ENCODE measurements around the gene ERG28.

Gene ERG28

GRCh38 chr14:75653563-75653962 is 7.1 kb downstream of the ERG28 start:
- ChIA-PET POLR2A (interaction anchor here (0.6 to 2.3 kb wide), 2 partner anchors 76 to 270 kb away, joined by 3 to 9 read pairs; partner anchors contain the start of gene FLVCR2), CTCF (interaction anchor here (0.6 to 13.9 kb wide), 25 partner anchors 7 to 639 kb away, joined by 3 to 266 read pairs (median 6); partner anchors contain the start of genes FLVCR2 and NEK9)
- peaks cover 1% of the 10 kb centered on the region for H3K4me1 ChIP-seq (ENCODE audit: control insufficient read depth, insufficient read depth, low read length)
- H3K36me3 ChIP-seq (ENCODE audit: control insufficient read depth in 2 of 2, insufficient read depth in 1 of 2, low read length in 2 of 2), result peaks cover 33 to 82% of the 10 kb centered on the region in 2 experiments
- H3K27ac ChIP-seq (ENCODE audit: extremely low read depth, low read depth, low read length), result no peak overlapping the region
- H3K9me3 ChIP-seq (ENCODE audit: control insufficient read depth, insufficient read depth, low read depth, low read length), result no peaks in the 10 kb centered on the region
- TF ChIP-seq ZNF843 (tag by site-specific recombination; IDR thresholded peaks at IDR 0.05), result no peak
- TF ChIP-seq ZNF341 (tag by site-specific recombination; IDR thresholded peaks at IDR 0.05; ENCODE audit: low read depth), result no peak
- TF ChIP-seq ZNF585B (tag by site-specific recombination; IDR thresholded peaks at IDR 0.05), result no peak
- TF ChIP-seq KLF1 (tag by site-specific recombination; IDR thresholded peaks at IDR 0.05), result no peak
- TF ChIP-seq ZNF19 (tag by site-specific recombination; IDR thresholded peaks at IDR 0.05; ENCODE audit: low read depth), result no peak
- TF ChIP-seq ZNF580 (tag by site-specific recombination; IDR thresholded peaks at IDR 0.05), result no peak
- TF ChIP-seq ZNF629 (tag by site-specific recombination; IDR thresholded peaks at IDR 0.05), result no peak
- H3K4me3 ChIP-seq (ENCODE audit: low read depth, low read length), result no peak overlapping the region

DNA sequence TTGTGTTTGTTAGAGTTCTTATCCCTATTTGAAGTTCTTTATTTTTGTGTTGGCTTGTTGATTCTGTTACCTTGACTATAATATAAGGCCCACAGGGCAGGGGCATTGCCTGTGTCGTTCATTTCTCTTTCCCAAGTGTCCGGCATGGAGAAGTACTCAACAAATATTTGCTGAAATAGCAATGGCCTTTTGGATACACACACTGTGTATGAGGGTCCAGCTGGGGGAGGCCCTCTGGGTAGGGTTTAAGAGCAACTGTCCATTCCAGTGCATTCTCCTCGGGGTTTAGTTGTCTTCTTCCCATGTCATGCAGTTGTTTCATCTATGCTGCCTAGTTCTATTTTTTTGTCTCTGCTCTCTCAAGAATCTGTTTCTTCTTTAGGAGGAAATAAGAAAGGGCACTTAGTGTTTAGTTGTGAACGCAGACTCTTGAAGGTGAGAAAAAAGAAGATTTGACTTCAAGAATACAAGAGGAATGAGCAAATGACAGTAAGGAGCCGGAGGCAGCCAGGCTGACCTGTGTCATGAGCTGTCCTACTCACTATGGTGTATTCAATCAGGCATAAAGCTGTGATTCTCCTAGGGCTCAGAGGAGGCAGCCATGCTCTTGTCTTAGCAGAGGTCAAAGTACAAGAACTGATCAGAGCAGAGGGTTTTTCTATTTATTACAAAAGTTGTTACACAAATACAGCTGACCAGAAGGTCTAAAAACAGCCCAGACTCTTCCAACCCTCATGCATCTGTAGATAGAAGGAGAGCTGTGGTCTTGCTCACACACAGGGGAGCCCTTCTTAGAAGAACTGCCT is 10.2 kb downstream of the ERG28 start:
- CTCF ChIA-PET, result interaction anchor here (0.9 to 13.9 kb wide), 4 partner anchors 10 to 74 kb away, joined by 3 to 266 read pairs (median 4); partner anchors contain the start of genes ERG28 and FLVCR2
- no peak overlapping the region for H3K27ac ChIP-seq (ENCODE audit: extremely low read depth, low read depth, low read length)
- H3K4me1 ChIP-seq (ENCODE audit: control insufficient read depth, insufficient read depth, low read length), result peaks cover 6% of the 10 kb centered on the region
- TF ChIP-seq SP7 (tag by site-specific recombination; IDR thresholded peaks at IDR 0.05) (no peak), ZNF600 (tag by site-specific recombination; IDR thresholded peaks at IDR 0.05) (no peak)
- H3K4me3 ChIP-seq (ENCODE audit: low read depth, low read length), result no peak overlapping the region
- POLR2A ChIA-PET, result interaction anchor here (1.2 kb wide), 1 partner anchor 10 kb away, joined by 6 read pairs; the partner anchor contains the start of genes ERG28 and TTLL5
- H3K9me3 ChIP-seq (ENCODE audit: control insufficient read depth, insufficient read depth, low read depth, low read length), result no peaks in the 10 kb centered on the region
- peaks cover 21 to 57% of the 10 kb centered on the region in 2 experiments for H3K36me3 ChIP-seq (ENCODE audit: control insufficient read depth in 2 of 2, insufficient read depth in 1 of 2, low read length in 2 of 2)

DNA sequence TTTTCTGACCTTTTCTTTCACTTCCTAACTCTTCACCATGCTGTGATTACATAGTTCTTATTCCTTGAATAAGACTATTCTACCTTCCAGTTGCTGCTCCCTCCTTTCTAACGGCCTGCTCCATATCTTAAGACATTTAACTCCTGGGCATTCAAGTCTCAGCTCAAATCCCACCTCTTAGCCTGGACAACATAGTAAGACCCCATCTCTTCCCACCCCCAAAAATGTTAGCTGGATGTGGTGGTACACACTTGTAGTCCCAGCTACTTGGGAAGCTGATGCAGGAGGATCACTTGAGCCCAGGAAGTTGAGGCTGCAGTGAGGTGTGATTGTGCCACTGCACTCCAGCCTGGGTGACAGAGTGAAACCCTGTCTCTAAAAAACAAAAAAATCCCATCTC is 10.9 kb downstream of the ERG28 start:
- POLR2A ChIA-PET, result interaction anchor here (1.4 to 2.1 kb wide), 2 partner anchors 11 to 72 kb away, joined by 6 to 10 read pairs; partner anchors contain the start of genes ERG28, FLVCR2 and TTLL5
- Histone ChIP-seq H3K4me3 (ENCODE audit: low read depth, low read length) (no peak overlapping the region), H3K9me3 (ENCODE audit: control insufficient read depth, insufficient read depth, low read depth, low read length) (no peaks in the 10 kb centered on the region), H3K4me1 (ENCODE audit: control insufficient read depth, insufficient read depth, low read length) (peaks cover 6% of the 10 kb centered on the region), H3K27ac (ENCODE audit: extremely low read depth, low read depth, low read length) (no peak overlapping the region), H3K36me3 (ENCODE audit: control insufficient read depth in 2 of 2, insufficient read depth in 1 of 2, low read length in 2 of 2) (peaks cover 20 to 50% of the 10 kb centered on the region in 2 experiments)
- CTCF ChIA-PET, result interaction anchor here (0.6 to 13.9 kb wide), 5 partner anchors 9 to 247 kb away, joined by 3 to 266 read pairs (median 3); partner anchors contain the start of gene FLVCR2
- TF ChIP-seq ZNF623 (tag by site-specific recombination; IDR thresholded peaks at IDR 0.05), result no peak
- no peak for TF ChIP-seq ZNF239 (tag by site-specific recombination; IDR thresholded peaks at IDR 0.05)
- no peak for TF ChIP-seq ZNF391 (tag by site-specific recombination; IDR thresholded peaks at IDR 0.05; ENCODE audit: borderline replicate concordance, low read depth)
- TF ChIP-seq INSM2 (tag by site-specific recombination; IDR thresholded peaks at IDR 0.05), result no peak

DNA sequence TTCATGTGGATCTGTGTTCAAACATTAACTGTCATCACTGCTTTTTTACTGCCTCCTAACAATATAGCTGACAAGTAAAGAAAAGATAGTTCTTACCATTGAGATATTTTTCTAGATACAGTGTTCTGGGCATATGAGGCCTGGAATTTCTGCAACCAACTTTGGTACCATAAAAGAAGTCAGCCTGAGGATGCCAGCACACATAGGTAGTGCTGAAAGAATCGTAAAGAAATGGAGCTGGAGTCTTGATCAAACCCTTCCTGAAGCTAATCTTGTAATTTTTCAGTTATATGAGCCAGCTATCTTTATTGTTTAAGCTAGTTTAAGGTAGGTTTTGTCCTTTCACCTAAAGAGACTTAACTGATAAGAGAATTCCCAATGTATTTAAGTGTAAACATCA is 11.3 kb downstream of the ERG28 start:
- Histone ChIP-seq H3K4me1 (ENCODE audit: control insufficient read depth, insufficient read depth, low read length) (peaks cover 9% of the 10 kb centered on the region), H3K9me3 (ENCODE audit: control insufficient read depth, insufficient read depth, low read depth, low read length) (no peaks in the 10 kb centered on the region), H3K36me3 (ENCODE audit: control insufficient read depth in 2 of 2, insufficient read depth in 1 of 2, low read length in 2 of 2) (peaks cover 17 to 46% of the 10 kb centered on the region in 2 experiments), H3K27ac (ENCODE audit: extremely low read depth, low read depth, low read length) (no peak overlapping the region), H3K4me3 (ENCODE audit: low read depth, low read length) (no peak overlapping the region)
- ChIA-PET CTCF (interaction anchor here (0.6 to 13.9 kb wide), 5 partner anchors 9 to 246 kb away, joined by 3 to 266 read pairs (median 3); partner anchors contain the start of gene FLVCR2), POLR2A (interaction anchor here (1.0 to 2.1 kb wide), 3 partner anchors 11 to 72 kb away, joined by 6 to 10 read pairs (median 6); partner anchors contain the start of genes ERG28, FLVCR2 and TTLL5)
- TF ChIP-seq MZF1 (tag by site-specific recombination; IDR thresholded peaks at IDR 0.05; ENCODE audit: borderline replicate concordance) (no peak), ZNF555 (tag by site-specific recombination; conservative IDR thresholded peaks at IDR 0.05) (no peak), ZBTB11 (tag by site-specific recombination; conservative IDR thresholded peaks at IDR 0.05; ENCODE audit: low read depth) (no peak), GLIS2 (tag by site-specific recombination; IDR thresholded peaks at IDR 0.05) (no peak), ZNF768 (tag by site-specific recombination; IDR thresholded peaks at IDR 0.05) (no peak), PRDM1 (tag by site-specific recombination; IDR thresholded peaks at IDR 0.05) (no peak)
- TF ChIP-seq, protein P1, sequence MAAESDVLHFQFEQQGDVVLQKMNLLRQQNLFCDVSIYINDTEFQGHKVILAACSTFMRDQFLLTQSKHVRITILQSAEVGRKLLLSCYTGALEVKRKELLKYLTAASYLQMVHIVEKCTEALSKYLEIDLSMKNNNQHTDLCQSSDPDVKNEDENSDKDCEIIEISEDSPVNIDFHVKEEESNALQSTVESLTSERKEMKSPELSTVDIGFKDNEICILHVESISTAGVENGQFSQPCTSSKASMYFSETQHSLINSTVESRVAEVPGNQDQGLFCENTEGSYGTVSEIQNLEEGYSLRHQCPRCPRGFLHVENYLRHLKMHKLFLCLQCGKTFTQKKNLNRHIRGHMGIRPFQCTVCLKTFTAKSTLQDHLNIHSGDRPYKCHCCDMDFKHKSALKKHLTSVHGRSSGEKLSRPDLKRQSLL (tag by site-specific recombination; IDR thresholded peaks at IDR 0.05), result no peak

Measured in HEK293 (cell line).